Osteocyte (in vitro differentiated cells): Measurements from ENCODE around the gene HDAC4. TPM values are rescaled to one million over a fixed set of nuclear protein-coding genes. Genes with fewer than 3 reads are reported as not detected.

Experiments used
- DNase-seq: peaks from one replicate; pipeline ENCODE4 v3.0.0; 2021; ENCODE audit warnings: mixed read lengths; ENCODE audit not compliant: unreplicated experiment; ENCODE audit errors: extremely low spot score
- H3K27ac Mint-ChIP-seq: one replicate; pipeline ENCODE4 v1.8.0; 2021; ENCODE audit warnings: mild to moderate bottlenecking, mixed read lengths; ENCODE audit not compliant: unreplicated experiment
- H3K27me3 Mint-ChIP-seq: one replicate; pipeline ENCODE4 v1.8.0; 2021; ENCODE audit warnings: mixed read lengths; ENCODE audit not compliant: unreplicated experiment
- H3K36me3 Mint-ChIP-seq: one replicate; pipeline ENCODE4 v1.8.0; 2021; ENCODE audit warnings: mixed read lengths; ENCODE audit not compliant: unreplicated experiment
- H3K4me1 Mint-ChIP-seq: one replicate; pipeline ENCODE4 v1.8.0; 2021; ENCODE audit warnings: mixed read lengths; ENCODE audit not compliant: unreplicated experiment
- H3K4me3 Mint-ChIP-seq: one replicate; pipeline ENCODE4 v1.8.0; 2021; ENCODE audit warnings: mild to moderate bottlenecking, moderate library complexity, mixed read lengths; ENCODE audit not compliant: unreplicated experiment
- H3K9me3 Mint-ChIP-seq: one replicate; pipeline ENCODE4 v1.8.0; 2021; ENCODE audit warnings: mixed read lengths; ENCODE audit not compliant: unreplicated experiment
- total RNA-seq: library from RNA; stranded (reverse); gene quantifications from 2 replicates; pipeline ENCODE4 v1.2.1, GENCODE V29; 2021
- TF ChIP-seq, protein P1 (sequence below): fragments of 200-600 bp; sonication (generic); IDR thresholded peaks from 2 replicates; pipeline ENCODE4 v1.5.0; 2021; ENCODE audit warnings: antibody characterized with exemption, mild to moderate bottlenecking, moderate library complexity

Gene HDAC4
- total RNA-seq, 1 donor from 2014 or later = 30.3 TPM

DNA sequence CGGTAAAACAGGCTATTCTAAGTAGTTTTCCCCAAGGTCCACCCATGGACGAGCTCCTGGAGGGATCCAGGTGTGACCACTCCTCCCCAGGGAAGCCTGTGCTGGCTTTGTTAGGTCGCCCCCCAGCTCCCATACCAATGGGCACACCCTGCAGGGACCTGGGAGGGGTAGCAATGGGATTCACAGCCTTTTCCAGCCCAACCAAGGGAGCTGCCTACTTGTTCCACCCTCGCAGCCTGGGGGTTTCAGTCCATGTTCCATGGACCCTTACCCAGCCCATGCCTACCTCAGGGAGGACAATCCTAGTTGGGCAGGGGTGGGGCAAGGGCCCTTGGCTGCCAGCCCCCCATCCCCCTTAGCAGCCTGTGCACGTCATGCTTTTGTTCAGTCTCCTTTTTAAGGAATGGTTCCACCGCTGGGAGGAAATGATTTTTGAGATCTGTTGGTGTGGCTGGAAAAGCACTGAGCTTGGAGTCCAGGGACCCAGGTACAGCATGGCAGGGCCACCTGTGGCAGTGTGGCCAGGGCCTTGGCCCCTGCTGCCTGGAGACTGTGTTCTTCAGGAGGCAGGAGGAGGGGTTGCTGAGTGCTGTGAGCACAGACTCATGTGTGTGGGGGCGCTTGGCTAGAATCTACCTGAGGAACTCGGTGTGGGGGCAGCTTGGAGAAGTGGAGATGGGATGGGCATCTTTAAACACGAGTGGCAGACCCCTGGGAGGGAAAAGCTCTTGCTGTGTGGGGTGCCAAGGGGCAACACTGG is 386.2 kb downstream of the HDAC4 start:
- Mint-ChIP-seq H3K27me3 (peaks cover 9% of the 10 kb centered on the region), H3K9me3 (no peaks in the 10 kb centered on the region), H3K4me3 (no peak overlapping the region), H3K4me1 (no peaks in the 10 kb centered on the region), H3K27ac (no peak overlapping the region), H3K36me3 (no peaks in the 10 kb centered on the region)
- TF ChIP-seq, protein P1, sequence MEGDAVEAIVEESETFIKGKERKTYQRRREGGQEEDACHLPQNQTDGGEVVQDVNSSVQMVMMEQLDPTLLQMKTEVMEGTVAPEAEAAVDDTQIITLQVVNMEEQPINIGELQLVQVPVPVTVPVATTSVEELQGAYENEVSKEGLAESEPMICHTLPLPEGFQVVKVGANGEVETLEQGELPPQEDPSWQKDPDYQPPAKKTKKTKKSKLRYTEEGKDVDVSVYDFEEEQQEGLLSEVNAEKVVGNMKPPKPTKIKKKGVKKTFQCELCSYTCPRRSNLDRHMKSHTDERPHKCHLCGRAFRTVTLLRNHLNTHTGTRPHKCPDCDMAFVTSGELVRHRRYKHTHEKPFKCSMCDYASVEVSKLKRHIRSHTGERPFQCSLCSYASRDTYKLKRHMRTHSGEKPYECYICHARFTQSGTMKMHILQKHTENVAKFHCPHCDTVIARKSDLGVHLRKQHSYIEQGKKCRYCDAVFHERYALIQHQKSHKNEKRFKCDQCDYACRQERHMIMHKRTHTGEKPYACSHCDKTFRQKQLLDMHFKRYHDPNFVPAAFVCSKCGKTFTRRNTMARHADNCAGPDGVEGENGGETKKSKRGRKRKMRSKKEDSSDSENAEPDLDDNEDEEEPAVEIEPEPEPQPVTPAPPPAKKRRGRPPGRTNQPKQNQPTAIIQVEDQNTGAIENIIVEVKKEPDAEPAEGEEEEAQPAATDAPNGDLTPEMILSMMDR = no peak
- no peak for DNase-seq

DNA sequence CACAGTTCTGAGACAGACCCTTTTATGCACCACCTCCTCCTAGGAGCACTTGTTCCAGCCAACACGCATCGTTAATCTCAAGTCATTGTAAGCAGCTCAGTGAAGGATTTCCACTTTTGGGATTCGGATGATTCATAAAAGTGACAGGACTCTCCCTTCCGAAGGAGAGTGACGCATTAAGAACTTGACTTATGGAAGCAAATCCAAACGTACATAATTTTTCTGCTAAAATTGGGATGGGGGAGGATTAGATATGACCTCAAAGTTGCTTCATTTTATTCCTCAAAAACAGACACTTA is 387.2 kb downstream of the HDAC4 start:
- no peak for DNase-seq
- no peaks in the 10 kb centered on the region for H3K9me3 Mint-ChIP-seq
- H3K4me1 Mint-ChIP-seq = no peaks in the 10 kb centered on the region
- peaks cover 19% of the 10 kb centered on the region for H3K27me3 Mint-ChIP-seq
- H3K36me3 Mint-ChIP-seq = no peaks in the 10 kb centered on the region
- TF ChIP-seq, protein P1 = no peak
- no peak overlapping the region for H3K4me3 Mint-ChIP-seq
- no peak overlapping the region for H3K27ac Mint-ChIP-seq

GRCh38 chr2:239012936-239013677 is 387.7 kb downstream of the HDAC4 start:
- no peaks in the 10 kb centered on the region for H3K4me1 Mint-ChIP-seq
- TF ChIP-seq, protein P1 = no peak
- no peaks in the 10 kb centered on the region for H3K9me3 Mint-ChIP-seq
- DNase-seq = no peak
- H3K36me3 Mint-ChIP-seq = no peaks in the 10 kb centered on the region
- H3K27me3 Mint-ChIP-seq = peaks cover 22% of the 10 kb centered on the region
- no peak overlapping the region for H3K27ac Mint-ChIP-seq
- H3K4me3 Mint-ChIP-seq = no peak overlapping the region

DNA sequence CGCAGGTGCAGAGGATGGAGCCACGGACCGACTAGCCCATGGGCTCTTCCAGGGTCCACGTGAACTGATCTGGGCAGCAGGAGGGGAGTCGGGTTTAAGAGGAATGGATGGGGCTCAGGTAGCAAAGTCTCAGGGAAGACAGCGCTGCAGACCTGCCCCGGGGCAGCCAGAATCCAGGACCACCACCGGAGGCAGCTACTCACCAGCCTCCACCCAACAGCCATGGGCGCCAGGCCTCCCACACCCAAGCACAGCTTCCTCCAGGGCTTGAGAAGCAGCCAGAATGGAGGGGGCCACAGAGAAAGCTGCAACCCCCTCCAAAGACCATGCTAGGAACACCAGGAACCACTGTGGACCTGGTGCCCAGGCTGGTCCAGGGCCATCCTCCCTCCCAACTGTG is 388.6 kb downstream of the HDAC4 start:
- Mint-ChIP-seq H3K27me3 (peaks cover 27% of the 10 kb centered on the region), H3K27ac (no peak overlapping the region), H3K4me3 (no peak overlapping the region), H3K9me3 (no peaks in the 10 kb centered on the region), H3K36me3 (no peaks in the 10 kb centered on the region), H3K4me1 (no peaks in the 10 kb centered on the region)
- DNase-seq = no peak
- TF ChIP-seq, protein P1 = no peak

GRCh38 chr2:239009589-239009961 is 391.2 kb downstream of the HDAC4 start:
- no peak for DNase-seq
- TF ChIP-seq, protein P1 = no peak
- H3K27ac Mint-ChIP-seq = no peak overlapping the region
- H3K4me1 Mint-ChIP-seq = no peaks in the 10 kb centered on the region
- H3K27me3 Mint-ChIP-seq = peaks cover 35% of the 10 kb centered on the region
- H3K36me3 Mint-ChIP-seq = no peaks in the 10 kb centered on the region
- no peak overlapping the region for H3K4me3 Mint-ChIP-seq
- no peaks in the 10 kb centered on the region for H3K9me3 Mint-ChIP-seq
